Endodermal cell (in vitro differentiated cells): ENCODE measurements around the gene ARTN. TPM values are rescaled to one million over a fixed set of nuclear protein-coding genes. Genes with fewer than 3 reads are reported as not detected.

Experiments
- DNase-seq: peaks from one replicate; pipeline ENCODE4 v3.0.0-alpha.2; 2017
- H3K27ac ChIP-seq: 2 replicates; pipeline ENCODE4 v1.5.1; 2013; ENCODE audit warnings: mild to moderate bottlenecking, low read depth, low read length, moderate library complexity
- H3K27me3 ChIP-seq: 2 replicates; pipeline ENCODE4 v1.6.1; 2013; ENCODE audit warnings: mild to moderate bottlenecking, low read length, moderate library complexity; ENCODE audit not compliant: insufficient read depth, control insufficient read depth, poor library complexity, severe bottlenecking
- H3K36me3 ChIP-seq: 2 replicates; pipeline ENCODE4 v1.7.0; 2013; ENCODE audit warnings: mild to moderate bottlenecking, low read length, moderate library complexity; ENCODE audit not compliant: control insufficient read depth, insufficient read depth
- H3K4me1 ChIP-seq: one replicate; pipeline ENCODE4 v1.7.0; 2013; ENCODE audit warnings: low read length; ENCODE audit not compliant: control insufficient read depth, insufficient read depth
- H3K4me3 ChIP-seq: 2 replicates; pipeline ENCODE4 v1.5.1; 2013; ENCODE audit warnings: mild to moderate bottlenecking, low read length, moderate library complexity
- H3K9ac ChIP-seq: 2 replicates; pipeline ENCODE4 v1.6.1; 2013; ENCODE audit warnings: mild to moderate bottlenecking, low read length, moderate library complexity; ENCODE audit not compliant: poor library complexity, severe bottlenecking; ENCODE audit errors: extremely low read depth
- H3K9me3 ChIP-seq: 2 replicates; pipeline ENCODE4 v1.6.1; 2013; ENCODE audit warnings: mild to moderate bottlenecking, low read length, moderate library complexity; ENCODE audit not compliant: control insufficient read depth
- H3K27ac Mint-ChIP-seq: 2 replicates; pipeline ENCODE4 v1.8.0; 2020; ENCODE audit warnings: mixed read lengths
- H3K27me3 Mint-ChIP-seq: 2 replicates; pipeline ENCODE4 v1.8.0; 2021; ENCODE audit warnings: mild to moderate bottlenecking, mixed read lengths; ENCODE audit not compliant: insufficient read depth
- H3K36me3 Mint-ChIP-seq: 2 replicates; pipeline ENCODE4 v1.8.0; 2020; ENCODE audit warnings: low read depth, mixed read lengths
- H3K4me1 Mint-ChIP-seq: 2 replicates; pipeline ENCODE4 v1.8.0; 2020; ENCODE audit warnings: mixed read lengths
- H3K4me3 Mint-ChIP-seq: 2 replicates; pipeline ENCODE4 v1.8.0; 2020; ENCODE audit warnings: mild to moderate bottlenecking, moderate library complexity, mixed read lengths
- H3K9me3 Mint-ChIP-seq: 2 replicates; pipeline ENCODE4 v1.8.0; 2020; ENCODE audit warnings: mild to moderate bottlenecking, mixed read lengths
- CTCF ChIP-seq: fragments of 200-600 bp; sonication (generic); conservative IDR thresholded peaks from 2 replicates; pipeline ENCODE4 v1.5.0; 2021; ENCODE audit warnings: antibody characterized with exemption, mild to moderate bottlenecking
- WGBS, 2 experiments: methylation state at CpG; one replicate each; pipeline versions ENCODE4 v1.1.5 to v1.1.7; 2013; ENCODE audit warnings: missing lambda C conversion rate in 2 of 2, mixed read lengths in 1 of 2; ENCODE audit not compliant: insufficient coverage in 1 of 2, insufficient read length in 1 of 2; 5-methylcytosine and 5-hydroxymethylcytosine counted together
- total RNA-seq, 2 donors: library from RNA; stranded (reverse); fragmentation: NEBNext Ultra II Directional in 1 of 2; extraction: Animal tissue kit (Norgen Biotek cat#: 25700) in 1 of 2; gene quantifications; 2 replicates in 1 of 2; 3 replicates in 1 of 2; pipeline ENCODE4 v1.2.1, GENCODE V29; 2021

The ARTN gene
- total RNA-seq, 2 donors from 2014 or later: 3.3 to 4.4 TPM

GRCh38 chr1:43900386-43900785 lies 33.2 kb upstream of the ARTN start:
- H3K27me3 ChIP-seq: no peaks in the 10 kb centered on the region
- 90% methylated on average over 3 of the region's 3 CpGs; no CpG with 5 or more reads in 1 of the 2 experiments for WGBS, 2 experiments
- no peaks in the 10 kb centered on the region for H3K9me3 Mint-ChIP-seq
- no peak overlapping the region for H3K4me3 ChIP-seq
- no peak overlapping the region for H3K27ac ChIP-seq
- H3K9ac ChIP-seq: no peak overlapping the region
- H3K9me3 ChIP-seq: no peaks in the 10 kb centered on the region
- no peak for DNase-seq
- no peak overlapping the region for H3K4me3 Mint-ChIP-seq
- no peaks in the 10 kb centered on the region for H3K36me3 ChIP-seq
- peaks cover 4% of the 10 kb centered on the region for H3K4me1 Mint-ChIP-seq
- H3K36me3 Mint-ChIP-seq: peaks cover 3% of the 10 kb centered on the region
- H3K27me3 Mint-ChIP-seq: no peaks in the 10 kb centered on the region
- TF ChIP-seq CTCF: no peak
- H3K27ac Mint-ChIP-seq: no peak overlapping the region
- H3K4me1 ChIP-seq: no peaks in the 10 kb centered on the region

GRCh38 chr1:43901196-43901961 lies 32.2 kb upstream of the ARTN start:
- no peak for TF ChIP-seq CTCF
- Mint-ChIP-seq H3K36me3 (peaks cover 3% of the 10 kb centered on the region), H3K4me1 (peaks cover 4% of the 10 kb centered on the region), H3K4me3 (no peak overlapping the region), H3K27me3 (peaks cover under 1% of the 10 kb centered on the region), H3K9me3 (no peaks in the 10 kb centered on the region), H3K27ac (no peak overlapping the region)
- H3K9ac ChIP-seq: no peak overlapping the region
- H3K4me1 ChIP-seq: no peaks in the 10 kb centered on the region
- WGBS, 2 experiments: 93 to 98% methylated on average over 5 to 7 of the region's 7 CpGs
- H3K9me3 ChIP-seq: no peaks in the 10 kb centered on the region
- no peak overlapping the region for H3K4me3 ChIP-seq
- H3K27me3 ChIP-seq: no peaks in the 10 kb centered on the region
- DNase-seq: no peak
- no peak overlapping the region for H3K27ac ChIP-seq
- H3K36me3 ChIP-seq: no peaks in the 10 kb centered on the region

GRCh38 chr1:43902058-43902831 lies 31.4 kb upstream of the ARTN start:
- peaks cover 3% of the 10 kb centered on the region for H3K36me3 Mint-ChIP-seq
- Histone ChIP-seq H3K36me3 (no peaks in the 10 kb centered on the region), H3K9me3 (no peaks in the 10 kb centered on the region), H3K27ac (no peak overlapping the region), H3K27me3 (no peaks in the 10 kb centered on the region), H3K4me1 (no peaks in the 10 kb centered on the region), H3K9ac (no peak overlapping the region), H3K4me3 (no peak overlapping the region)
- H3K9me3 Mint-ChIP-seq: no peaks in the 10 kb centered on the region
- H3K4me3 Mint-ChIP-seq: no peak overlapping the region
- H3K4me1 Mint-ChIP-seq: peaks cover 4% of the 10 kb centered on the region
- 93% methylated on average over 4 of the region's 4 CpGs; no CpG with 5 or more reads in 1 of the 2 experiments for WGBS, 2 experiments
- no peak overlapping the region for H3K27ac Mint-ChIP-seq
- no peak for DNase-seq
- no peak for TF ChIP-seq CTCF
- H3K27me3 Mint-ChIP-seq: peaks cover 5% of the 10 kb centered on the region
